ENCODE data around the gene SF3A2. TPM values are rescaled to one million over a fixed set of nuclear protein-coding genes. Genes with fewer than 3 reads are reported as not detected.

SF3A2 gene
- total and polyA plus RNA-seq, 2 experiments from 2014 or later = 67.7 to 128 TPM

DNA sequence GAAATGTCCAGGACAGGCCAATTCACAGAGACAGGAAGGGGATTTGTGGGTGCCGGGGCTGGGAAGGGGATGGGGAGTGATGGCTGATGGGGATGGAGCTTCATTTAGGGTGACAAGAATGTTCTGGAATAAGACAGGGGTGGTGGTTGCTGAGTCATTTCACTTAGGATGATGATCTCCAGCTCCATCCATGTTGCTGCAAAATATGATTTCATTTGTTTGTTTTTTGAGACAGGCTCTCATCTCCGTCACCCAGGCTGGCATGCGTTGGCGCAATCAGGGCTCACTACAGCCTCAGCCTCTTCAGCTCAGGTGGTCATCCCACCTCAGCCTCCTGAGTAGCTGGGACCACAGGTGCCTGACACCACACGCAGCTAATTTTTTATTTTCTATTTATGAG, 22.7 kb downstream of the SF3A2 start:
- H3K9me3 Mint-ChIP-seq = no peaks in the 10 kb centered on the region

More for the DNA sequence above, 22.7 kb downstream of the SF3A2 start:
- H3K4me1 Mint-ChIP-seq = no peaks in the 10 kb centered on the region
- Histone ChIP-seq H3K4me2 (no peak overlapping the region), H4K20me1 (replicated peaks; ENCODE audit: insufficient read depth) (no peaks in the 10 kb centered on the region), H3K9me2 (ENCODE audit: insufficient read depth) (no peaks in the 10 kb centered on the region), H3K36me3 (ENCODE audit: insufficient read depth) (no peaks in the 10 kb centered on the region), H3F3A (replicated peaks; ENCODE audit: low read depth) (peaks cover 2% of the 10 kb centered on the region; the same call in 1 of the 2 replicates), H3K27ac (ENCODE audit: low read depth) (no peak overlapping the region), H3K4me1 (ENCODE audit: insufficient read depth) (no peaks in the 10 kb centered on the region; the same call in 1 of the 2 replicates), H3K79me2 (replicated peaks; ENCODE audit: insufficient read depth) (no peaks in the 10 kb centered on the region), H3K4me3 (no peak overlapping the region), H2AFZ (no peak overlapping the region), H3K27me3 (ENCODE audit: insufficient read depth) (0 out of 2 replicates have a peak, but pooled peaks cover under 1% of the 10 kb centered on the region)
- ATAC-seq = no peak
- no peak for DNase-seq (ENCODE audit: low spot score)
- TF ChIP-seq POLR2AphosphoS5 (IDR thresholded peaks at IDR 0.05; ENCODE audit: low read depth) = no peak
- no peak for TF ChIP-seq STAT1 (IDR thresholded peaks at IDR 0.05; ENCODE audit: unreplicated experiment)
- TF ChIP-seq, protein P1, sequence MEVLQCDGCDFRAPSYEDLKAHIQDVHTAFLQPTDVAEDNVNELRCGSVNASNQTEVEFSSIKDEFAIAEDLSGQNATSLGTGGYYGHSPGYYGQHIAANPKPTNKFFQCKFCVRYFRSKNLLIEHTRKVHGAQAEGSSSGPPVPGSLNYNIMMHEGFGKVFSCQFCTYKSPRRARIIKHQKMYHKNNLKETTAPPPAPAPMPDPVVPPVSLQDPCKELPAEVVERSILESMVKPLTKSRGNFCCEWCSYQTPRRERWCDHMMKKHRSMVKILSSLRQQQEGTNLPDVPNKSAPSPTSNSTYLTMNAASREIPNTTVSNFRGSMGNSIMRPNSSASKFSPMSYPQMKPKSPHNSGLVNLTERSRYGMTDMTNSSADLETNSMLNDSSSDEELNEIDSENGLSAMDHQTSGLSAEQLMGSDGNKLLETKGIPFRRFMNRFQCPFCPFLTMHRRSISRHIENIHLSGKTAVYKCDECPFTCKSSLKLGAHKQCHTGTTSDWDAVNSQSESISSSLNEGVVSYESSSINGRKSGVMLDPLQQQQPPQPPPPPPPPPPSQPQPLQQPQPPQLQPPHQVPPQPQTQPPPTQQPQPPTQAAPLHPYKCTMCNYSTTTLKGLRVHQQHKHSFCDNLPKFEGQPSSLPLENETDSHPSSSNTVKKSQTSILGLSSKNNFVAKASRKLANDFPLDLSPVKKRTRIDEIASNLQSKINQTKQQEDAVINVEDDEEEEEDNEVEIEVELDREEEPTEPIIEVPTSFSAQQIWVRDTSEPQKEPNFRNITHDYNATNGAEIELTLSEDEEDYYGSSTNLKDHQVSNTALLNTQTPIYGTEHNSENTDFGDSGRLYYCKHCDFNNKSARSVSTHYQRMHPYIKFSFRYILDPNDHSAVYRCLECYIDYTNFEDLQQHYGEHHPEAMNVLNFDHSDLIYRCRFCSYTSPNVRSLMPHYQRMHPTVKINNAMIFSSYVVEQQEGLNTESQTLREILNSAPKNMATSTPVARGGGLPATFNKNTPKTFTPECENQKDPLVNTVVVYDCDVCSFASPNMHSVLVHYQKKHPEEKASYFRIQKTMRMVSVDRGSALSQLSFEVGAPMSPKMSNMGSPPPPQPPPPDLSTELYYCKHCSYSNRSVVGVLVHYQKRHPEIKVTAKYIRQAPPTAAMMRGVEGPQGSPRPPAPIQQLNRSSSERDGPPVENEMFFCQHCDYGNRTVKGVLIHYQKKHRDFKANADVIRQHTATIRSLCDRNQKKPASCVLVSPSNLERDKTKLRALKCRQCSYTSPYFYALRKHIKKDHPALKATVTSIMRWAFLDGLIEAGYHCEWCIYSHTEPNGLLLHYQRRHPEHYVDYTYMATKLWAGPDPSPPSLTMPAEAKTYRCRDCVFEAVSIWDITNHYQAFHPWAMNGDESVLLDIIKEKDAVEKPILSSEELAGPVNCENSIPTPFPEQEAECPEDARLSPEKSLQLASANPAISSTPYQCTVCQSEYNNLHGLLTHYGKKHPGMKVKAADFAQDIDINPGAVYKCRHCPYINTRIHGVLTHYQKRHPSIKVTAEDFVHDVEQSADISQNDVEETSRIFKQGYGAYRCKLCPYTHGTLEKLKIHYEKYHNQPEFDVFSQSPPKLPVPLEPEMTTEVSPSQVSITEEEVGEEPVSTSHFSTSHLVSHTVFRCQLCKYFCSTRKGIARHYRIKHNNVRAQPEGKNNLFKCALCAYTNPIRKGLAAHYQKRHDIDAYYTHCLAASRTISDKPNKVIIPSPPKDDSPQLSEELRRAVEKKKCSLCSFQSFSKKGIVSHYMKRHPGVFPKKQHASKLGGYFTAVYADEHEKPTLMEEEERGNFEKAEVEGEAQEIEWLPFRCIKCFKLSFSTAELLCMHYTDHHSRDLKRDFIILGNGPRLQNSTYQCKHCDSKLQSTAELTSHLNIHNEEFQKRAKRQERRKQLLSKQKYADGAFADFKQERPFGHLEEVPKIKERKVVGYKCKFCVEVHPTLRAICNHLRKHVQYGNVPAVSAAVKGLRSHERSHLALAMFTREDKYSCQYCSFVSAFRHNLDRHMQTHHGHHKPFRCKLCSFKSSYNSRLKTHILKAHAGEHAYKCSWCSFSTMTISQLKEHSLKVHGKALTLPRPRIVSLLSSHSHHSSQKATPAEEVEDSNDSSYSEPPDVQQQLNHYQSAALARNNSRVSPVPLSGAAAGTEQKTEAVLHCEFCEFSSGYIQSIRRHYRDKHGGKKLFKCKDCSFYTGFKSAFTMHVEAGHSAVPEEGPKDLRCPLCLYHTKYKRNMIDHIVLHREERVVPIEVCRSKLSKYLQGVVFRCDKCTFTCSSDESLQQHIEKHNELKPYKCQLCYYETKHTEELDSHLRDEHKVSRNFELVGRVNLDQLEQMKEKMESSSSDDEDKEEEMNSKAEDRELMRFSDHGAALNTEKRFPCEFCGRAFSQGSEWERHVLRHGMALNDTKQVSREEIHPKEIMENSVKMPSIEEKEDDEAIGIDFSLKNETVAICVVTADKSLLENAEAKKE (CRISPR knock-in tag; IDR thresholded peaks at IDR 0.05) = no peak
- no peak for TF ChIP-seq ZNF331 (CRISPR knock-in tag; IDR thresholded peaks at IDR 0.05; ENCODE audit: low read depth)
- TF ChIP-seq EZH2 (IDR thresholded peaks at IDR 0.05; ENCODE audit: low read depth, unreplicated experiment) = no peak
- TF ChIP-seq, protein P2, sequence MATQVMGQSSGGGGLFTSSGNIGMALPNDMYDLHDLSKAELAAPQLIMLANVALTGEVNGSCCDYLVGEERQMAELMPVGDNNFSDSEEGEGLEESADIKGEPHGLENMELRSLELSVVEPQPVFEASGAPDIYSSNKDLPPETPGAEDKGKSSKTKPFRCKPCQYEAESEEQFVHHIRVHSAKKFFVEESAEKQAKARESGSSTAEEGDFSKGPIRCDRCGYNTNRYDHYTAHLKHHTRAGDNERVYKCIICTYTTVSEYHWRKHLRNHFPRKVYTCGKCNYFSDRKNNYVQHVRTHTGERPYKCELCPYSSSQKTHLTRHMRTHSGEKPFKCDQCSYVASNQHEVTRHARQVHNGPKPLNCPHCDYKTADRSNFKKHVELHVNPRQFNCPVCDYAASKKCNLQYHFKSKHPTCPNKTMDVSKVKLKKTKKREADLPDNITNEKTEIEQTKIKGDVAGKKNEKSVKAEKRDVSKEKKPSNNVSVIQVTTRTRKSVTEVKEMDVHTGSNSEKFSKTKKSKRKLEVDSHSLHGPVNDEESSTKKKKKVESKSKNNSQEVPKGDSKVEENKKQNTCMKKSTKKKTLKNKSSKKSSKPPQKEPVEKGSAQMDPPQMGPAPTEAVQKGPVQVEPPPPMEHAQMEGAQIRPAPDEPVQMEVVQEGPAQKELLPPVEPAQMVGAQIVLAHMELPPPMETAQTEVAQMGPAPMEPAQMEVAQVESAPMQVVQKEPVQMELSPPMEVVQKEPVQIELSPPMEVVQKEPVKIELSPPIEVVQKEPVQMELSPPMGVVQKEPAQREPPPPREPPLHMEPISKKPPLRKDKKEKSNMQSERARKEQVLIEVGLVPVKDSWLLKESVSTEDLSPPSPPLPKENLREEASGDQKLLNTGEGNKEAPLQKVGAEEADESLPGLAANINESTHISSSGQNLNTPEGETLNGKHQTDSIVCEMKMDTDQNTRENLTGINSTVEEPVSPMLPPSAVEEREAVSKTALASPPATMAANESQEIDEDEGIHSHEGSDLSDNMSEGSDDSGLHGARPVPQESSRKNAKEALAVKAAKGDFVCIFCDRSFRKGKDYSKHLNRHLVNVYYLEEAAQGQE (IDR thresholded peaks at IDR 0.05; ENCODE audit: unreplicated experiment) = no peak
- no peak for TF ChIP-seq CREB1 (CRISPR knock-in tag; IDR thresholded peaks at IDR 0.05; ENCODE audit: low read depth)
- TF ChIP-seq, protein P3, sequence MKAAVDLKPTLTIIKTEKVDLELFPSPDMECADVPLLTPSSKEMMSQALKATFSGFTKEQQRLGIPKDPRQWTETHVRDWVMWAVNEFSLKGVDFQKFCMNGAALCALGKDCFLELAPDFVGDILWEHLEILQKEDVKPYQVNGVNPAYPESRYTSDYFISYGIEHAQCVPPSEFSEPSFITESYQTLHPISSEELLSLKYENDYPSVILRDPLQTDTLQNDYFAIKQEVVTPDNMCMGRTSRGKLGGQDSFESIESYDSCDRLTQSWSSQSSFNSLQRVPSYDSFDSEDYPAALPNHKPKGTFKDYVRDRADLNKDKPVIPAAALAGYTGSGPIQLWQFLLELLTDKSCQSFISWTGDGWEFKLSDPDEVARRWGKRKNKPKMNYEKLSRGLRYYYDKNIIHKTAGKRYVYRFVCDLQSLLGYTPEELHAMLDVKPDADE (IDR thresholded peaks at IDR 0.05) = no peak
- no peak for TF ChIP-seq JUNB (IDR thresholded peaks at IDR 0.05; ENCODE audit: unreplicated experiment)
- TF ChIP-seq, protein P4, sequence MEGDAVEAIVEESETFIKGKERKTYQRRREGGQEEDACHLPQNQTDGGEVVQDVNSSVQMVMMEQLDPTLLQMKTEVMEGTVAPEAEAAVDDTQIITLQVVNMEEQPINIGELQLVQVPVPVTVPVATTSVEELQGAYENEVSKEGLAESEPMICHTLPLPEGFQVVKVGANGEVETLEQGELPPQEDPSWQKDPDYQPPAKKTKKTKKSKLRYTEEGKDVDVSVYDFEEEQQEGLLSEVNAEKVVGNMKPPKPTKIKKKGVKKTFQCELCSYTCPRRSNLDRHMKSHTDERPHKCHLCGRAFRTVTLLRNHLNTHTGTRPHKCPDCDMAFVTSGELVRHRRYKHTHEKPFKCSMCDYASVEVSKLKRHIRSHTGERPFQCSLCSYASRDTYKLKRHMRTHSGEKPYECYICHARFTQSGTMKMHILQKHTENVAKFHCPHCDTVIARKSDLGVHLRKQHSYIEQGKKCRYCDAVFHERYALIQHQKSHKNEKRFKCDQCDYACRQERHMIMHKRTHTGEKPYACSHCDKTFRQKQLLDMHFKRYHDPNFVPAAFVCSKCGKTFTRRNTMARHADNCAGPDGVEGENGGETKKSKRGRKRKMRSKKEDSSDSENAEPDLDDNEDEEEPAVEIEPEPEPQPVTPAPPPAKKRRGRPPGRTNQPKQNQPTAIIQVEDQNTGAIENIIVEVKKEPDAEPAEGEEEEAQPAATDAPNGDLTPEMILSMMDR (conservative IDR thresholded peaks at IDR 0.05; ENCODE audit: low read depth in 2 of 2) = no peak
- no peak for TF ChIP-seq NANOG (IDR thresholded peaks at IDR 0.05; ENCODE audit: borderline replicate concordance)
- TF ChIP-seq EZH2phosphoT487 (IDR thresholded peaks at IDR 0.05; ENCODE audit: unreplicated experiment) = no peak
- no peak for TF ChIP-seq ZNF114 (CRISPR knock-in tag; IDR thresholded peaks at IDR 0.05)
- no peaks in the 10 kb centered on the region for H3K36me3 Mint-ChIP-seq (ENCODE audit: low read depth)
- peaks cover 10% of the 10 kb centered on the region for H3K27me3 Mint-ChIP-seq (ENCODE audit: insufficient read depth, low read depth, poor library complexity)
- H3K27ac Mint-ChIP-seq = no peak overlapping the region
- no peak overlapping the region for H3K4me3 Mint-ChIP-seq

Measured in GM23338 (cell line).